HG03432 (cell line): ENCODE data around the gene TBC1D23.
"Not testable (repeated sequence)": the region's sequence is repeated elsewhere in the genome, so short reads cannot be mapped to it uniquely, and the experiment has no call there.

Experiments
- ATAC-seq: cut with Tn5 transposase; IDR thresholded peaks from one replicate; pipeline ENCODE4 v1.9.1; 2021; ENCODE audit warnings: mild to moderate bottlenecking, moderate library complexity; ENCODE audit not compliant: unreplicated experiment

The TBC1D23 gene

DNA sequence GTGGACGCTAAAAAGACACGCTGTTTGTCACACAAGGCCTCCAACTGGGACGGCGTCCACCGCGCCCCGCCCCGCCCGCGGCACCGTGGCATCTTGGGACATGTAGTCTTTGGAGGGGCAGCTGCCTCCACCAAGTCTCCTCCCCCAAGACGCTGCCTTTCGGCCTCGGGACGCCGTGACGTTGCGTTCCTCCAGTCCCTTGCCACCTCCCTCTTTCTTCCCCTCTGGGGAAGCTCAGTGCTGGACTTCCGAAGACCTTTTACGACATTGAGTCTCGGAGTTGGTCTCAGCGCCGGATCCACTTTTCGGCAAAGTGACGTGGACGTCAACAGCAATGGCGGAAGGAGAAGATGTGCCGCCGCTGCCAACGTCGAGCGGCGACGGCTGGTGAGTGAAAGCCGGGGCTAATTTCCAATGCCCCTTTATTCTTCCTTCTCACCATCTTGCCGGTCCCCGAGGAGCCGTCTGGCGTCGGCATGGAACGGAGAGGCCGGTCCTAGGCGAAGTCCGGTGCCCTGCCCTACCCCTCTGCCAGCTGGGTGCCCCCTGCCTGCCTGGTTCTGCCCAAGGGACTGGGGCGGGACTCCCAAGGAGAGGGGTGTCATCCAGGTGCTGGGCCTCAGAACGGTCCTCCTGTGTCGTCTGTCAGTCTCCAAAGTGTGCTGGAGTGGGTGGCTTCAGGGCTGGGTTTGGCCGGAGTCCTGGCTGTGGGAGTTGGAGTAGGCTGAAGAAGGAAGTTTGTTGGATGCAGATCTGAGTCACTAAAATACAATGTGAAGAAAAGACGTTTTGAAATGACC is at the start of gene TBC1D23:
Gene TBC1D23, plus strand, starts transcription at position 308 of the 800 bp plus-strand sequence. Its CDS starts 27 bp downstream, at position 335.
- ATAC-seq = peak; percentile 100

DNA sequence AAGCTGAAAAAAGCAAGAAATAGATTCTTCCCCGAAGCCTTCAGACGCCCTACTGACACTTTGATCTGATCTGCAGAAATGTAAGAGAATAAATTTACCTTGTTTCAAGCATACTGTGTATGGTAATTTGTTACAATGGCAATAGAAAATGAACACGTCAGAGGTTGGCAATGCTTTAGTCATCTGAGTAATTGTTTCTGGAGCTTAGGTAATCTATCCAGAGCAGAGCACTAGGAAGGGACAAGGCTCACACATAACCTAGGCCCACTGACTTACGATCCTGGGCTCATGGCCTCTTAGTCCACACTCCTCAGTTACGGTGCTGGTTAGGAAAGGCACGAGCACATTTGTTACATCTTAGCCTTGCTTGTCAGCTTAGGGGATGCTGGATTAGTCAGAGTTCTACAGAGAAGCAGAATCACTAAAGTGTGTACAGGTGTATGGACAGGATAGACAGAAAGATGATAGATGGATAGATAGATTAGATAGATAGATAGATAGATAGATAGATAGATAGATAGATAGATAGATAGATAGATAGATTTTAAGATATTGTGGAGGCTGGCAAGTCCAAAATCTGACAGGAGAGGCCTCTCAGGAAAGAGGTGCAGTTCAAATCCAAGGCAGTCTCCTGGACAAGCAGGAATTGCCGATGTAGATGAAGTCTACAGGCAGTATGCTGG is 46.8 kb upstream of the TBC1D23 start:
- no peak for ATAC-seq

DNA sequence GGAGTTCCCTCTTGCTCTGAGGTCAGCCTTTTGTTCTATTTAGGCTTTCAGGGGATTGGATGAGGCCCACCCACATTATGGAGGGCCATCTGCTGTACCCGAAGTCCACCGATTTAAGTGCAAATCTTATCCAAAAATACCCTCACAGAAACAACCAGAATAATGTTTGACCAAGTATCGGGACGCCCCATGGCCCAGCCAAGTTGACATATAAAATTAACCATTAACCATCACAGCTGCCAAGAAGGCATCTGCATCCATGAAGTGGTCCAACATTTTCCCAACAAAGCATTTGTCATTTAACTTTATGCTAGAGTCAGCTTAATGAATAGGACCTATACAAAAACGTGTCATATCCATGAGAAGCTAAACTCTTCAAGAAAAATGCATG is 46.2 kb upstream of the TBC1D23 start:
- ATAC-seq = no peak

DNA sequence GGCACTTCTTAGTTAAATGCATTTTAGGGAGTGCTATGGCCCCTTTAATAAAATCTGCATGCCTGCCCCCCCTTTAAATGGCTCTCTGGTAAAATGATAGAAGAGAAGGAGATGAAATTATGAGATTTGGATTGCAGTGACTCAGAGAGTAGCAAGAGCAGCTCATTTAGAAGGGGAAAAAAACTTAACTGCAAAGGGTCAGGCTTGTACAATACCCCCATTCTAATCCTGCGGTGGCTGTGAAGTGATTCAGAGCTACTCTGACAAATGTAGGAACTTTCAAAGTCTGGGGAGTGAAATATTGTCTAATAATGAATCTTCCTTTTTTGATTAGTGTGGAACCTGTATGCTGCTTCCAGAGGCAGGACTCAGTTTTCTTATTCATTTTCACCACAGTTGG is 44.1 kb upstream of the TBC1D23 start:
- ATAC-seq = no peak

DNA sequence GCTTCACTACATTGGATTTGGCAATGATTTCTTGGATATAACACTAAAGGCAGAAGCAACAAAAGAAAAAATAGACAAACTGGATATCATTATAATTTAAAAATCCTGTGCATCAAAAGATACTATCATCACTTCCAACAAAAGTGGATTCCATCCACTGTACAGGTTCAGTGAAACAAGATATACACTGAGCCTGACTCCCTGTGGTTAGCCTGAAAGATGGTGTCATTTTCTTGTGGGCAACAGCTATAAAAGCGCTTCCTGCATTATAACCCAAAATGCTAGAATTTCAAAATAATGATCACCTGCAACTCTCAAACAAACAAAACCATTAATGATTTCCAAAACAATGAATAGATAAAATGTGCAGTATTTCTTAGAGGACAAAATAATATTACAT is 39.6 kb upstream of the TBC1D23 start:
- ATAC-seq = no peak

DNA sequence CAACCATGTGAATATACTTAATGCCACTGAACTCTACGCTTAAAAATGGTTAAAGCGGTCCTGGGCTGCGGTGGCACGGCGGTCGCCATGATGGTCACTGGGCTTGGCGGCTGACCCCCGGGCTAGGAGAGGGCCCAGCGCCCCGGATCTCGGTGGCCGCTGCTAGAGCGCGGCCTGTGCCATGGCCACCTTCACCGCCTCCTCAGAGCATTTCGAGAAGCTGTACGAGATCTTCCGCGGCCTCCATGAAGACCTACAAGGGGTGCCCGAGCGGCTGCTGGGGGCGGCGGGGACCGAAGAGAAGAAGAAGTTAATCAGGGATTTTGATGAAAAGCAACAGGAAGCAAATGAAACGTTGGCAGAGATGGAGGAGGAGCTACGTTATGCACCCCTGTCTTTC is 35.6 kb upstream of the TBC1D23 start:
- ATAC-seq = no peak

DNA sequence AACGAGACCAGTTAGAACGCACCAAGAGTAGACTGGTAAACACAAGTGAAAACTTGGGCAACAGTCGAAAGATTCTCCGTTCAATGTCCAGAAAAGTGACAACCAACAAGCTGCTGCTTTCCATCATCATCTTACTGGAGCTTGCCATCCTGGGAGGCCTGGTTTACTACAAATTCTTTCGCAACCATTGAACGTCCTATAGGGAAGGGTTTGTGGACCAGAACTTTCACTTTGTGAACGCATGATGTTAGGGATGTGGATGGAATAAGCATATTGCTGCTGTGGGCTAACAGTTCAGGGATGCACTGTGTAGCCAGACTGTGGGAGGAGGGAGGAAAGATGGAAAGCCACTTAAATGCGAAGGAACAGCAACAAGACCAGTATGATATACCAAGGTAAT is 34.9 kb upstream of the TBC1D23 start:
- no peak for ATAC-seq

DNA sequence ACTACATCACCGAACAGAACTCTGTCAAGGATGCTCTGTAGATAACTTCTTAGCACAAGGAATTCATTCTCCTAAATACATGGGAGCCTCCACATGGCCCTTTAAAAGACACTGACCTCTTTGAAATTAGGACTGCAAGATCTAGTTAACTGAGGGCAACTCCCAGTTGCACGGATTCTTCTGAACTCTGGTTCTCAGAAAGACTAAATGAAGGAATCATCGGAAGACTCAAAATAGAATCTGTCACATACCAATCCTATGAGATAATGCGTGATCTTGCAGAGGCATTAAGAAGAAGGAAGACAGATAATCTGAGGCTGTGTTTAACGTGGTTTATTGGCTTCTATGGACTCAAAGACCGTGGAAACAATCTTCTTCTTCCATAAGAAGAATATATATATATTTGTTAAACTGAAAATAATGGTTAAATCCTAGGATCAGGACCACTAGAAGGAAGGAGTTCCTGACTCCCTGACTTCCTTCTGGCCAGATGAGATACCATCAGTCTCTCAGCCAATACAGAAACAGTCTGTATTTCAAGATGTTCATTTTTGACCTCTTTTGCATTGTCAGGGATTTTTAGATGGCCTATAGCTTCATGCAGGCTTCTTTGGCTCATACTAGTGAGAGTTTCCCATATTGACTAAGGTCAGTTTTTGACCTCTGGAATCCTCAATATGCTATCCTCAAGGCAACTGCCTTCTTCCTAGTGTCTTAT is 33.9 kb upstream of the TBC1D23 start:
- ATAC-seq = no peak

DNA sequence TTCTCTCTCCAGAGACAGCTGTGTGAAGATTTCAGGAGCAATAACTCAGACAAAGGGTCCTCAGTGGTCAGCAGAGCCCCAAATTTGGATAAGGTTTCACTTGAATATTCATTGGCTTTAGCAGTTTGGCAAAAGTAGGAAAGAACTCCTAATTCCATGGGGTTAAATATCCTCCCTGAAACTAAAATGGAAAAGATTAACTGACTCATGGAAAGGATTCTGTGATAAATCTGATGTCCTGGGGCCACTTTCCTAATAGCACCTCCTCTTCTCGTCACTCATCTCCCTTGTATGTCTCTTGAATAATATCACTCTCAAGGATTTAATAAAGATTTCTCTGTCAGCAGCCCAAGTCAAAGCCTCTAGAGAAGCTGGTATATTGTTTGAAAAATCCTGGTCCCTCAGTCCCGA is 33.3 kb upstream of the TBC1D23 start:
- ATAC-seq = no peak

DNA sequence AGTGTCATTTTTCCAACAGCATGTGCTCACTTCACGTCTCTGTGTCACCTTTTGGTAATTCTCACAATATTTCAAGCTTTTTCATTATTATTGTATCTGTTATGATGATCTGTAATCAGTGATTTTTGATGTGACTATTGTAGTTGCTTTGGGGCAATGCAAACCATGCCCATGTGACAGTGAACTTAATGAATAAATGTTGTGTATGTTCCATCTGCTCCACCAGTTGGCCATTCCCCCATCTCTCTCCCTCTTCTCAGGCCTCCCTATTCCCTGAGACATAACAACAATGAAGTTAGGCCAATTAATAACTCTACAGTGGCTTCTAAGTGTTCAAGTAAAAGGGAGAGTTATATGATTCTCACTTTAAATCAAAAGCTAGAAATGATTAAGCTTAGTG is 32.5 kb upstream of the TBC1D23 start:
- no peak for ATAC-seq

DNA sequence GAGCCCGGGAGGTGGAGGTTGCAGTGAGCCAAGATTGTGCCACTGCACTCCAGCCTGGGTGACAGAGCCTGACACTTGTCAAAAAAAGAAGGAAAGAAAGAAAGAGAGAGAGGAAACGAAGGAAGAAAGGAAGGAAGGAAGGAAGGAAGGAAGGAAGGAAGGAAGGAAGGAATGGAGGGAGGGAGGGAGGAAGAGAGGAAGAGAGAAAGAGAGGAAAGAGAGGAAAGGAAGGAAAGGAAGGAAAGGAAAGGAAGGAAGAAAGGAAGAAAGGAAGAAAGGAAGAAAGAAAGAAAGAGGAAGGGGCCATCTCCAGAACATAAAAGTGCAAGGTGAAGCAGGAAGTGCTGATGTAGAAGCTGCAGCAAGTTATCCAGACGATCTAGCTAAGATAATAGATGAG is 31.6 kb upstream of the TBC1D23 start:
- not testable (repeated sequence) for ATAC-seq

DNA sequence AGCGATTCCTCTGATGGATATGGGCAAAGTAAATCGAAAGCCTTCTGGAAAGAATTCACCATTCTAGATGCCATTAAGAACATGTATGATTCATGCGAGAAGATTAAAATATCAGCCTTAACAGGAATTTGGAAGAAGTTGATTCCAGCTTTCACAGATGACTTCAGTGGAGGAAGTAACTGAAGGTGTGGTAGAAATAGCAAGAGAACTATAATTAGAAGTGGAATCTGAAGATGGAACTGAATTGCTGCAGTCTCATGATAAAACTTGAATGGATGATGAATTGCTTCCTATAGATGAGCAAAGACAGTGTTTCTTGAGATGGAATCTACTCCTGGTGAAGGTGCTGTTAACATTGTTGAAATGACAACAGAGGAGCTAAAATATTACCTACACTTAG is 30.1 kb upstream of the TBC1D23 start:
- no peak for ATAC-seq

DNA sequence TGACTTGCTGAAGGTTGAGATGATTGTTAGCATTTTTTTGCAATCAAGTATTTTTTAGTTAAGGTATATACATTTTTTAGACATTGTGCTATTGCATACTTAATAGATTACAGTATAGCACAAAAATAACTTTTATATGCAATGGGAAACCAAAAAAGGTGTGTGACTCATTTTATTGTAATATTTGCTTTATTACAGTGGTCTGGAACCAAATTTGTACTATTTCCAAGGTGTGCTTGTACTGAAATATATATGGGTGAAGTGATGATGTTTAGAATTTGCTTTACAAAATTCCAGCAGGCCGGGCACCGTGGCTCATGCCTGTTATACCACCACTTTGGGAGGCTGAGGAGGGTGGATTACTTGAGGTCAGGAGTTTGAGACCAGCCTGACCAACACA is 29.1 kb upstream of the TBC1D23 start:
- ATAC-seq = no peak

DNA sequence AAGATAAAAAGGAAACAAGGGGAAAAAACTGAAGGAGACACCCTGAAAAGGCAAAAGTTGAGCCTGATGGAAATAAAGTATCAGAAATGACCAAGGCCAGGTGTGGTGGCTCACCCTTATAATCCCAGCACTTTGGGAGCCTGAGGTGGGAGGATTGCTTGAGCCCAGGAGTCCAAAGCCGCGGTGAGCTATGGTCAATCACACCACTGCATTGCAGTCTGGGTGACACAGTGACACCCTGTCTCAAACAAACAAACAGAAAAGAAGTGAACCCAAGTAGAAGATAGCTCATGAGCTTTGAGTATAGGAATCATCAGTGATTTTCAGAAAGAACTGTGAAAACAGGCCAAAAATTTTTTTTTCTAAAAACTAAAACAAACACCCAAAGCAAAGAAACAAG is 26.4 kb upstream of the TBC1D23 start:
- no peak for ATAC-seq

DNA sequence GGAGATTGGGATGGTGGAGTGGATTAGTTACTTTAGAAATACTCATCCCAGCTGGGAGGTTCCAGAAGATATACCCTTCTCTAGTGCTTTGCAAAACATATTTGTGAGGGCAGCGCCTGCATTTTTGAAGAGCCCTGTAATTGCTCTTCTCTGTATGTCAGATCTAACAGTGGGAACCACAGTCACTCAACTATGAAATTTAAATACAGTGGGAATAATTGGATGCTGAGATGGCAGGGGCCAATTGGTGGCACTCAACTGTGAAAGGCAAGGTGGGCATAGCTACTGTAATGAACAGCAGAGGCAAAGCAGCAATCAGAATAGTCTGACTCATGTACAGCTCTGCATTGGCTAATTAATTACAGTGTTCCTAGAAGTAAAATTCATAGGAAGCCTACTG is 22.2 kb upstream of the TBC1D23 start:
- no peak for ATAC-seq

DNA sequence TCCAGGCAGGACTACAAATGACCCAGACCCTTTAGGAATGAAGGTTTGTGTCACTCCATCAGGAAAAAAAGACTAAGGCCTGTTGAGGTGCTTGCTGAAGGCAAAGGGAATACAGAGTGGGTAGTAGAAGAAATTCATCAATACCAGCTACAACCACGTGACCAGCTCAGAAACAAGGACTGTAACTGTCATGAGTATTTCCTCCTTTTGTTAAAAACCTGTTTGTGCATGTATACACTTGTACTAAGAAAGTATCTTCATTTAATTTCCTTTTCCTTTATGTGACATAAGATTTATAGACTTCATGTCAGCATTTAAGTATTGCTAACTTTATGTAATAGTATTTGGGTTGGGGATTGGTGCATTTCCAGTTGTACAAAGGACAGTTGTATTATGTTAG is 18.3 kb upstream of the TBC1D23 start:
- not testable (repeated sequence) for ATAC-seq

DNA sequence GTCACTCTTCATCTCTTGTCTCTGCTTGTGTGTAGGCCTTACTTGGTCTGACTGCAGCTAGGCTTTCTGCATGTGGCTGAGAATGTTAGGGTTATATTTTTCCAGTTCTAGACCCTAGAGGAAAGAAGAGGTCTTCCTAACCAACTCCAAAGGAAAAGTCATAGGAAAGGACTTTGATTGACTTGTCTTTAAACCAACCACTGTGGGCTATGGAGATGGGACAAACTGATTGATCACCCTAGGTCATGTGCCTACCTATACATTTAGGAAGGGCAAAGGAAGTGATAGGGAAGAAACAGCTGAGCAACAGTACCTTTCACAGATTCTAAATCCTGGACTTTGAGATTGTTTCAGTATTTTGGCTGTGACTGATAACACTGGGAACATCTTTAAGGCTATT is 16.5 kb upstream of the TBC1D23 start:
- no peak for ATAC-seq

DNA sequence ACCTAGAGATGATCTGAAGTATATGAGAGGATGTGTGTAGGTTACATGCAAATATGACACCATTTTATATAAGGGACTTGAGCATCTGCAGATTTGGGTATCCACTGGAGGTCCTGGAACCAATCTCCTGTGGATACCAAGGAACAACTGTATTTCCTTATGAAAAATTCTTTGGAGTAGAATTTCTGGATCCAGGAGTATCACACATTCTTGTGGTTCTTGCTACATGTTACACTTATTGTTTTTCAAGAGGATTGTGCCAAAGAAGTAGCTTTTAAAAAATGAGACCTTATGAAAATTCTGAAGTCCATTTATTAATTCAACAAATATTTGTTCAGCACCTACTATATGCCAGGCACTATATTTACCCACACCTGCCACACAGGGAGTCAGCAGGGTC is 15.7 kb upstream of the TBC1D23 start:
- ATAC-seq = no peak

DNA sequence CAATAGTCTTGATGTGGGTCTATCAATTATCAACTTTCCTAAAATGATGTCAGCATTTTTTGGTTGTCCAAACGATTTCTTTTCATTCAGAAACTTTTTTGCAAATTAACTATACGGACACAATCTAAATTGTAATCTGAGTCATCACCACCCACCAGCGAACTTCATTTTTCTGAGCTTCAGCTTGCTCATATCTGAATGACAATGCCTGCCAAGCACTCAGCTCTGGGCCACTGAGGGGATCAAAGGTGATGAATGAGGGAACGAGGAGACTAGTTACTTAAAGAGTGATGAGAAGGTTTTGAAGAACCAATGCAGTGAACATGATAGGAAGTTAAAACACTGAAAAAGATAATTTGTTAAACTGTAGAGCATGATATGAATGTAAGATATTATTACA is 14.9 kb upstream of the TBC1D23 start:
- ATAC-seq = no peak

DNA sequence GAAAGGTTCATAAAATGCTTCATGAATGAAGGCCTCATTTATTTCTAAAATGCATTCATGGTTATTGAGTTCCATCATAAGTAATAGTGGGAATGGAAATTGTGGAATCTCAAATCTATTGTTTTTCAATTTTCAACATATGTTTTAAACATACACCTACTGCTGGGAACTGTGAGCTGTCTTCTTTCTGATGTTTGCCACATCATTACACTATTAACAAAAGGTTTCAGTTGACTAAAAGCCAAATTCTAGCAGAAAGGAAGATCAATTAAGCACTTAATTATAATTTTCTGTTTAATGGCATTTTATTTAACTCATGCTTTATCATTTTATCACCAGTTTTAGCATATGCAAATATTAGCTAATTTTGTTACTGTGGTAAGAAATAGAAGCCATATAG is 13.8 kb upstream of the TBC1D23 start:
- no peak for ATAC-seq

DNA sequence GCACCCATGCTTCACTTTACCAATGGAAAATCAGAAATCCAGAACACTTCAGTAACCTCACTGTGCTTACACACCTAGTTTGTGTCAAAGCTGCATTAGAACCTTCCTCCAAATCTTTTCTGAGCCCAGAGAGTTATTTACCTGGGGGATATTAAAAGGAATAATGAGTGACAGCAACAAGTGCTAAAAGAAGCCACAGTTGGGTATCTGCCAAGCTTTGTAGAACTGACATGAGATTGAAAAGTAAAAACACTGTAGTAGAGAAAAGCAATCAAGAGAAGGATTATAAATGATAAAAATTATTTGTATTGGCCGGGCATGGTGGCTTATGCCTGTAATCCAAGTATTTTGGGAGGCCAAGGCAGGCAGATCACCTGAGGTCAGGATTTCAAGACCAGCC is 8.8 kb upstream of the TBC1D23 start:
- ATAC-seq = no peak
